Aorta (tissue), 5 donors: ENCODE results near the gene LRPAP1. TPM values are rescaled to one million over a fixed set of nuclear protein-coding genes. Genes with fewer than 3 reads are reported as not detected.

Experiments
- ATAC-seq: fragments of 200-7000 bp; cut with Tn5 transposase; one replicate; pipeline ENCODE4 v1.9.1; 2022; ENCODE audit warnings: moderate library complexity; ENCODE audit not compliant: low FRiP score
- DNase-seq, 2 donors: peaks; one replicate each; pipeline ENCODE4 v3.0.0-alpha.2; 2020
- H3K27ac ChIP-seq, 2 donors: one replicate each; pipeline ENCODE4 v1.5.1; 2013; ENCODE audit warnings: low read length in 2 of 2, mild to moderate bottlenecking in 2 of 2, moderate library complexity in 2 of 2, control low read depth in 1 of 2, inconsistent platforms in 1 of 2, low read depth in 1 of 2
- H3K27me3 ChIP-seq, 2 donors: one replicate each; pipeline ENCODE4 v1.6.1; 2013; ENCODE audit warnings: control low read depth in 1 of 2, low read length in 1 of 2, mild to moderate bottlenecking in 1 of 2, moderate library complexity in 1 of 2; ENCODE audit not compliant: insufficient read depth in 2 of 2, control insufficient read depth in 1 of 2
- H3K36me3 ChIP-seq, 2 donors: one replicate each; pipeline ENCODE4 v1.6.1; 2013; ENCODE audit warnings: control low read depth in 1 of 2, low read length in 1 of 2, mild to moderate bottlenecking in 1 of 2; ENCODE audit not compliant: insufficient read depth in 2 of 2, control insufficient read depth in 1 of 2
- H3K4me1 ChIP-seq, 2 donors: one replicate each; pipeline ENCODE4 v1.6.1; 2013; ENCODE audit warnings: low read length in 2 of 2, control low read depth in 1 of 2, mild to moderate bottlenecking in 1 of 2, moderate library complexity in 1 of 2; ENCODE audit not compliant: insufficient read depth in 2 of 2, control insufficient read depth in 1 of 2
- H3K4me3 ChIP-seq, 2 donors: one replicate each; pipeline ENCODE4 v1.5.1; 2013; ENCODE audit warnings: low read length in 2 of 2, control low read depth in 1 of 2, mild to moderate bottlenecking in 1 of 2
- H3K9me3 ChIP-seq: one replicate; pipeline ENCODE4 v1.6.1; 2013; ENCODE audit warnings: mild to moderate bottlenecking, low read length; ENCODE audit not compliant: control insufficient read depth
- WGBS, 2 donors: extraction: QIAGEN DNeasy Blood & Tissue Kit; methylation state at CpG; one replicate each; pipeline ENCODE4 v1.1.7; 2013; 5-methylcytosine and 5-hydroxymethylcytosine counted together
- intact Hi-C, 2 donors: fragments of 100-400 bp; cut with DNase I; formaldehyde crosslinking; loops; one replicate each; pipeline versions ENCODE4 v1.14.2 to v1.15.0; 2022
- polyA plus RNA-seq, 2 donors: library from polyadenylated mRNA; stranded (reverse); fragments of 200-250 nt; gene quantifications; one replicate each; pipeline ENCODE4 v1.2.3, GENCODE V29; 2013
- total RNA-seq, 2 donors: library from RNA; stranded (reverse); fragmentation: NEBNext Ultra II Directional; extraction: Animal tissue kit (Norgen Biotek cat#: 25700); gene quantifications; one replicate each; pipeline ENCODE4 v1.2.1, GENCODE V29; 2021
- donor health status: healthy with polysubstance abuse.
- donor health status: Bipolar disorder and iron deficiency.
- donor health status: DM: no; HTN: no; CAD: no.
- donor health status: DM: no; HTN: no; CAD: no.
- donor health status: DM: yes; HTN: yes; CAD: no.

The LRPAP1 gene
- total and polyA plus RNA-seq, 4 donors, result 95.4 to 196 (median 132) TPM

DNA sequence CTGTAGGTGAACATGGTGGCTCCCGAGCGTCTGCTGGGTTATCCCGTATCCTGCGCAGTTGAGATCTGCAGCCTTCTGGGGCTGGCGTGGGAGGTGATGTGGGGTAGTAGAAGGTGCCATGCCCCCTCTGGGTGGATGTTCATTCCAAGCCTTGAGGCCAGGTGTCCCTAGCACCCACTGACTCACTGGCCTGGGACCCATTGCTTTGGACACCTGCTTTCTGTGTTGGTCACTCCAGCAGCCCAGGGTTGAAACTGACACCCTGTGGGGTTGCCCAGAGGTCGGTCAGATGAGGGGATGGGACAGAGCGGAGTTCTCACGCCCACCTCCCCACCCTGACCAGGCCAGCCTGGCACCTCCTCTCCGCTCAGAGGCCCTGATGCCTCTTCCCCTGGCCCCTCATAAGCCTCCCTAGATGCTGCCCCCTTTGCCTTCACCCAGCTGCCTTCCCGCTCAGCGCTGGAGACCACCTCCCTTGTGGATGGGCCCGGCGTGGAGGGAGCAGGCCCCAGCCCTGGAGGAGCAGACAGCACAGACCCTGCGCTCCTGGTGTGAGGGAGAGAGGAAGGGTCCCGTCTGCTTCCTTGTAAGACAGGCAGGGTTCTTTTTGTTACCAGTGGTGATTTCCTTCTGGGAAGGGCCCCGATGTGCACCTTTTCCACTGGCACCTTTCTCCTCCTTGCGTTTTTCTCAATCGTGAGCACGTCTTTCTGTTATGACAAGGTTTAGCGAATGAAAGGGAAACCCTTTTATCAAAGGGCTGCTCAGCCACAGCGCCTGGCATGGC is 67.1 kb downstream of the LRPAP1 start:
- Histone ChIP-seq H3K27ac (no peak overlapping the region), H3K4me1 (peaks cover 0 to 2% of the 10 kb centered on the region in 2 donors), H3K4me3 (no peak overlapping the region), H3K9me3 (no peaks in the 10 kb centered on the region), H3K27me3 (no peaks in the 10 kb centered on the region), H3K36me3 (no peaks in the 10 kb centered on the region)
- DNase-seq, result no peak
- intact Hi-C loops, result no loop called here
- WGBS, 2 donors, result 95 to 96% methylated on average over 21 of the region's 21 CpGs
- ATAC-seq, result no peak

DNA sequence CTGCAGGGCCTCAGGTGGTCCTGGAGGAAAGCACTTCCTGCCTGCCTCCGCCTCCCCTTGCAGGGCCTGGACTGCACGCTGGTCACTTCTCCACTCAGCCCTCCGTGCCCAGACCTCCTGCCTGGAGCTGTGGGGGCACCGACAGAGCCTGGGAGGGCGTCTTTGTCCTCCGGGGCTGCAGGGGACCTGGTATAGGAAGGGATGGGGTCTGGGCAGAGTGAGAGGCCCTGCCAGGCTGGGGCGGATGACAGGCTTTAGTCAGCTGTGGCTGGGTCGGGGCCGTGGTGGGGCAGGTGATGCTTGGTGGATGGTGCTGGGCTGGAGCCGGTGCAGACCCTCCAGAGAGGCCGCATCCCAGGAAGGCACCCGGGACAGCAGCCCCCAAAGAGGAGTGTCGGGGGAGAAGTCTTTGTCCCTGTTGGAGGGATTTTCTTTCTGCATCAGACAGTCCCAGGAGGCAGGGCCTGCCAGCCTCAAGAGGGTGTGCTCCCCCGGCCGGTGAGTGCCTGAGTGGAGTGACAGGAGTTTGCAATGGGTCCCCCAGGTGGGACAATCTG is 67.8 kb downstream of the LRPAP1 start:
- no peaks in the 10 kb centered on the region for H3K9me3 ChIP-seq

DNA sequence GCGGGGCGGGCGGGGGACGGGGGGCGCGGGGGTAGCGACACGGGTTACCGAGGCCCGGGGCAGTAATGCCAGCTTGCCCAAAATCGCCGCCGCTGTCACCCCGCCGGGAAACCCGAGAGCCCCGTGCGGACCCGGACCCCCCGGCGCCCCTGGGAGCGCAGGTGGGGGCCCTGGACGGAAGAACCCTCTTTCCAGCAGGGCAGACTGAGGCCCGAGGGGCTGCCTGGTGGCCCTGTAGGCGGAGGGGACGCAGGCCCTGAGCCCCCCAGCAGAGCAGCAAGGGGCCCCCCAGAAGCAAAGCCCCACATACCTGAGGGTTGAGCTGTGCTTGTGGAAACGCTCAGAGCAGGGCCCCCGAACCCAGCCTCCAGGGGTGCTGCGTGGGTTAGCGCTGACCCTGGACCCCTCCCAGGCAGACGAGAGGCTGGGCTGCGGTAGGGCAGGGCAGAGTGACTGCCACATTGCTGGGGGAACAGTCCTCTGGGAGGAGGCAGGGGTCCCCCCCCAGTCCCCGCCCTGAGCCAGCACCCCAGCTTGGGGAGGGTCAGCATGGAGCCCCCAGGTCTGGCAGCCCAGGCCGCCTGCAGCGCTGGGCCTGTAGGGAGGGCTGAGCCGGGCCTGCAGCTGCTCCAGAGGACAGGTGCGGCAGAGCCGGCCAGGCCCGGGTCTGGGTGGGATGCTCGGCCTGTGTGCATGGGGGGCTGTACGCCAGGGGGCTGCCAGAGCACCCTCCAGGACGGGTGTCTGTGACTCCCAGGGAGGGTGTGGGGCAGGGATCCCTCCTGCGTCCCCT is 68.5 kb downstream of the LRPAP1 start:
- no peak for DNase-seq
- Histone ChIP-seq H3K27me3 (no peaks in the 10 kb centered on the region), H3K4me3 (peak overlapping the region; percentile 49 to 62), H3K9me3 (no peaks in the 10 kb centered on the region), H3K27ac (peak overlapping the region in 1 of 2 donors; percentile 28), H3K4me1 (peaks cover 0 to 2% of the 10 kb centered on the region in 2 donors), H3K36me3 (no peaks in the 10 kb centered on the region)
- peak; percentile 6 for ATAC-seq
- WGBS, 2 donors, result 45 to 46% methylated on average over 40 to 43 of the region's 43 CpGs
- intact Hi-C loops, result no loop called here

More for the DNA sequence above, 67.8 kb downstream of the LRPAP1 start:
- no peak overlapping the region for H3K4me3 ChIP-seq
- H3K36me3 ChIP-seq, result no peaks in the 10 kb centered on the region
- ATAC-seq (no peak), DNase-seq (no peak)
- H3K4me1 ChIP-seq, result peaks cover 0 to 2% of the 10 kb centered on the region in 2 donors
- no peak overlapping the region for H3K27ac ChIP-seq
- intact Hi-C loops, result no loop called here
- 91 to 99% methylated on average over 15 of the region's 15 CpGs for WGBS, 2 donors
- no peaks in the 10 kb centered on the region for H3K27me3 ChIP-seq

DNA sequence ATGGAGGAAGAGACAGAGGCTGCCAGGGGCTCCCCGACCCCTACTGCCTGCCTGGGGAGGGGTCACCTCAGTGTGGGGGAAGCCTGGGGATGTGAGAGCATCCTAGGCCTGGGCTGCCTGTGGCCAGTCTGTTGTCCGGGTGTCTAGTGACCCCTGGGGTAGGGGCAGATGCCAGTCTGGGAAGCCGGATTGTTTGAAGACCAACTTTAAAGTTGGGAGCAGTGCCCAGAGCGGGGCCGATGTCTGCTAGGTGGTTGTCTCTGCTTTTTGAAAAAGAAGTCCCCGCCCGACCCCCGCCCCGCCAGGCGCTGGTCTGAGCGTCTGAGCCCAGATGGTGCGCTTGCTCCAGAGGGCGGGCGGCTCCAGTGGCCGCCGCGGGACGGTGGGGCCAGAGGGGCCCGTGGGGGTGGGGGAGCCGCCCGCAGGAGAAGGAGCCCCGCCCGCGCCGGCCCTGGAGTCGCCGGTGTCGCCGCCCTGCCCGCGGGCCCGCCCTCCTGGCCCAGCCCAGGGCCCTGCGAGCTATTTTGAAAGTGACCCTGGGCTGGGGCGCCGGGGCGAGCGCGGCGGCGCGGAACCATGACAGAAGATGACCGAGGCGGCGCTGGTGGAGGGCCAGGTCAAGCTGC is 69.3 kb downstream of the LRPAP1 start, which contains the start of gene DOK7:
TSS of gene DOK7 (plus strand) at position 517 of the 626 bp plus-strand sequence. CDS start at position 587, 70 bp downstream.
- Histone ChIP-seq H3K9me3 (no peaks in the 10 kb centered on the region), H3K4me1 (peaks cover 0 to 2% of the 10 kb centered on the region in 2 donors), H3K27ac (peak within 1 kb of the TSS in 1 of 2 donors; percentile 73), H3K27me3 (no peaks in the 10 kb centered on the region), H3K4me3 (peak within 1 kb of the TSS; percentile 49 to 62), H3K36me3 (no peaks in the 10 kb centered on the region)
- 4 to 6% methylated on average over 36 to 44 of the region's 44 CpGs for WGBS, 2 donors
- ATAC-seq (peak; percentile 60), DNase-seq (peak in 1 of 2 donors; percentile 86)
- intact Hi-C loops, result no loop called here

DNA sequence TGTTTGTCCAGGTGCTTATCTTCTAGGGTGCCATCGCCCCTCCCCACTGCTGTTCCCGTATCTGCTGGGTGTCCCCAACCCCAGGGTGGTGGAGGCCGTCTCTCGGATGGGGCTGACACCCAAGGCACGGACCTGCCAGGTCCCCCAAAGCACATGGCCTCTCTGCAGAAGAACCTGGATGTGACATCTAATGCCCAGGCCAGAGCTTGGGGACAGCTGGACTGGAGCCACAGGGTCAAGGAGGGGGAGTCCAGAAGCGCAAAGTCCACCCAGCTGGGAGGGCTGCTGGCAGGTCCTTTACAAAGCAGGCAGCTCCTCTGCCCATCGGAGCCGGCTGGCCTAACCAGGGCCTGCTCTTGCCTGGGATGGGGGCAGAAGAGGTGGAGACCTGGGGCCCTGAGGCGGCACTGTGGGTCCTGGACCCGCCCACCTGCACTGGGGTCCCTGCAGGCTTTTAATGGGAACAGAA is 69.9 kb downstream of the LRPAP1 start:
- 69 to 75% methylated on average over 10 of the region's 10 CpGs for WGBS, 2 donors
- ATAC-seq (no peak), DNase-seq (no peak)
- H3K27me3 ChIP-seq, result no peaks in the 10 kb centered on the region
- intact Hi-C loops, result no loop called here
- peak overlapping the region in 1 of 2 donors; percentile 73 for H3K27ac ChIP-seq
- peaks cover 0 to 2% of the 10 kb centered on the region in 2 donors for H3K4me1 ChIP-seq
- H3K9me3 ChIP-seq, result no peaks in the 10 kb centered on the region
- no peak overlapping the region for H3K4me3 ChIP-seq
- H3K36me3 ChIP-seq, result no peaks in the 10 kb centered on the region

DNA sequence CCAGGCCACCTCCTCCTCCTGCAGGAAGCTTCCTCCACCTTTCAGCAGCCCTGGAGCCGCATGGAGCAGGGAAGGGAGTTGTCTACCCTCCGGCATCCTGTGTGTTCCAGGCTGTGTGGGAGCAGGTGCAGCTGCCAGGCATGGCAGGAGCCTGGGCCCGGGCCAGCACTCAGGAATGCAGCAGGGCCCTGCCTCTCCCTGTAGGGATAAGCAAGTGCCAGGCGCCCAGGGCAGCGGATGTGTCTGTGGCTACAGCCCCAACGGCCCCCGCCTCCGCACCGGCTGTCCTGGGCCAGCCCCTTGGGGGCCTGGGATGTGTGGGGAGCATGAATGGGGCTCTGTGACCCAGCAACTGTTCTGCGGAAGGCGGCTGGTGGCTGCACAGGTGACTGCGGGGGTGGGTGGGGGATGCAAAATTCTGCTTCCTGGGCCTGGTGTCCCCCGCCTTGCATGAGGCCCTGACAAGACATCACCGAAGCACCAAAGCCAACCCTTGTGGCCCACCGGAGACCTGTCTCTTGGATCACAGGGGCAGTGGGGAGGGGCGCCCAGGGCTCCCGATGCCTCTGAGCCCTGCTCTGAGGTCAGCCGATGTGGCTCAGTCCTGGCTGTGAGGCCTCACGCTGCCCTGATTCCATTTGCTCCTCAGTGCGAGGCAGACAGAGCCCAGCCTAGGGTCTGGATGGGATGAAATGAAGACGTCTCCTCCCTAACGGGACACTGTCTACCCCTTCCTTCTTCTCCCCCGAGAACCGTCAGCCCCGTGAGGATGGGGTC is 70.5 kb downstream of the LRPAP1 start:
- peak overlapping the region in 1 of 2 donors; percentile 73 for H3K27ac ChIP-seq
- no peaks in the 10 kb centered on the region for H3K36me3 ChIP-seq

DNA sequence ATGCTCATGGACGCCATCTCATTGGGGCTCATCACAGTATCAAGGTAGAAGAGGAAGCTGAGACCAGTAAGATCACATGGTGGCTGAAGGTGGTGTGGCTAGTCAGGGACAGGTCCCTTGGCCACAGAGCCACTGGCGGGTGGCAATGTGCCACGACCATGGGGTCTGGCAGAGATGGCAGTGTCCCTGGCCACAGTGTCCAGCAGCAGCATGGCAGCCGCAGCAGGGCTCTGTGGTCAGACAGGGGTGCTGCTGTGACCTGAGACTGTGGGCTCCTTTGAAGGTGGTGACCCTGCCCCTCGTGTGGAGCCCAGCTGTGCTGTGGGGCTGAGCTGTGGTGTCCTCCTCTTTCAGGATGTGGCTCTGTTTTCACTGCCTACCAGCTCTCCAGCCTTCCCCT is 71.3 kb downstream of the LRPAP1 start:
- peaks cover 0 to 2% of the 10 kb centered on the region in 2 donors for H3K4me1 ChIP-seq
- 91 to 96% methylated on average over 5 of the region's 5 CpGs for WGBS, 2 donors
- H3K36me3 ChIP-seq, result no peaks in the 10 kb centered on the region
- H3K4me3 ChIP-seq, result no peak overlapping the region
- intact Hi-C loops, result no loop called here
- no peaks in the 10 kb centered on the region for H3K9me3 ChIP-seq
- H3K27me3 ChIP-seq, result no peaks in the 10 kb centered on the region
- DNase-seq (no peak), ATAC-seq (no peak)
- peak overlapping the region in 1 of 2 donors; percentile 29 for H3K27ac ChIP-seq

More for the DNA sequence above, 70.5 kb downstream of the LRPAP1 start:
- WGBS, 2 donors, result 41% methylated on average over 25 of the region's 25 CpGs
- Histone ChIP-seq H3K27me3 (no peaks in the 10 kb centered on the region), H3K9me3 (no peaks in the 10 kb centered on the region), H3K4me1 (peaks cover 0 to 2% of the 10 kb centered on the region in 2 donors), H3K4me3 (no peak overlapping the region)
- peak; percentile 62 for ATAC-seq
- DNase-seq, result peak; percentile 85 to 88
- intact Hi-C loops, result no loop called here
